ENCODE results near the gene TNFAIP1.

The TNFAIP1 gene

DNA sequence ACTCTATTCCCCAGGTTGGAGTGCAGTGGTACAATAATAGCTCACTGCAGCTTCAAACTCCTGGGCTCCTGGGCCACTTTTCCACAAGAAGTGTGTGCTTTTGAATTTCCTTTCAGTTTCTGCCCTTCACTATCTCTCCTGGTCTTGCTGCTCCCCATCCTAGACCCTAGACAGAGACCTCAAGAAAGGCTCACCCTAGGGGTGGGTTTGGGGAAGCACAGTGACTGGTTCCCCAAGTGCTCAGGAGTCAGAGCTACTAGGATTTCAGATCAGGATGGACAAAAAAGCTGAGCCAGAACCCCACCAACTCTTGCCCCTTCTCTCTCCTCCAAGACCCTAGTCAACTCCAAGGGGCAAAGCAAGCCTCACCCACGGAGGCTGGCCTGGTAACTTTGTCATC lies 31.0 kb downstream of the TNFAIP1 start:
- no peak for DNase-seq (ENCODE audit: low read depth)
- no peak overlapping the region for H3K4me3 ChIP-seq (ENCODE audit: low read depth, low read length)
- TF ChIP-seq, protein P1, sequence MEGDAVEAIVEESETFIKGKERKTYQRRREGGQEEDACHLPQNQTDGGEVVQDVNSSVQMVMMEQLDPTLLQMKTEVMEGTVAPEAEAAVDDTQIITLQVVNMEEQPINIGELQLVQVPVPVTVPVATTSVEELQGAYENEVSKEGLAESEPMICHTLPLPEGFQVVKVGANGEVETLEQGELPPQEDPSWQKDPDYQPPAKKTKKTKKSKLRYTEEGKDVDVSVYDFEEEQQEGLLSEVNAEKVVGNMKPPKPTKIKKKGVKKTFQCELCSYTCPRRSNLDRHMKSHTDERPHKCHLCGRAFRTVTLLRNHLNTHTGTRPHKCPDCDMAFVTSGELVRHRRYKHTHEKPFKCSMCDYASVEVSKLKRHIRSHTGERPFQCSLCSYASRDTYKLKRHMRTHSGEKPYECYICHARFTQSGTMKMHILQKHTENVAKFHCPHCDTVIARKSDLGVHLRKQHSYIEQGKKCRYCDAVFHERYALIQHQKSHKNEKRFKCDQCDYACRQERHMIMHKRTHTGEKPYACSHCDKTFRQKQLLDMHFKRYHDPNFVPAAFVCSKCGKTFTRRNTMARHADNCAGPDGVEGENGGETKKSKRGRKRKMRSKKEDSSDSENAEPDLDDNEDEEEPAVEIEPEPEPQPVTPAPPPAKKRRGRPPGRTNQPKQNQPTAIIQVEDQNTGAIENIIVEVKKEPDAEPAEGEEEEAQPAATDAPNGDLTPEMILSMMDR (IDR thresholded peaks at IDR 0.05; ENCODE audit: control insufficient read depth, extremely low read depth, insufficient read depth): no peak

DNA sequence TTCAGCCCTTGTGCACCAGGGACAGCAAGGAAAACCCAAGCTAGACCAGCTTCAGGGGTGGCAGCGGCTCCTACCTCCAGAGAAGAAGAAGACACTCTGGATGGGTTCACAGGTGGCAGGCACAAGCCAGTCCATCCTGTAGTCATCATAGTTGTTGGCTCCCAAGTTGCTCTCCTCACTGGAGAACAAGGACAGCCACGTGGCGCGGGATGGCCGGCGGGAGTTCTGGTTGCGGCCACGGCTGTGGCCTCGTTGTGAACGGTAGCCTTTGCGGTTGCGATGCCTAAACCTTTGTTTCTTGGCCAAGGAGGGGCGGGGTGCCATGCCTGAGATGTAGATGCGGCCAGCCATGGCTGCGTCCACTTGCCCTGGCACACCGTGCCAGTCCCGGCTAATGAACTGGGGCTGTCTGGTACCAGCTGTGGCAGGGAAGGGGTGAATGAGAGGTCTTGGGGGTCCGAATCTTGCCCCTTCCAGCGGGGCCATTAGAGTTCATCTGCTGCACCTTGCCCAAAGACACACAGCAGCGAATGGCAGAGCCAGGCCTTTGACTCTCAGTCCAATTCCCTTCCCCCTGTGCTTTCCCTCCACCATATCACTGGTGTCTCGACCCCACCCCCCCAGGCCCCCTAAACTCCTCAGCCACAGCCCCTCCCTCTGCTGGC lies 32.2 kb downstream of the TNFAIP1 start:
- TF ChIP-seq, protein P1 (IDR thresholded peaks at IDR 0.05; ENCODE audit: control insufficient read depth, extremely low read depth, insufficient read depth): no peak
- no peak overlapping the region for H3K4me3 ChIP-seq (ENCODE audit: low read depth, low read length)
- no peak for DNase-seq (ENCODE audit: low read depth)

DNA sequence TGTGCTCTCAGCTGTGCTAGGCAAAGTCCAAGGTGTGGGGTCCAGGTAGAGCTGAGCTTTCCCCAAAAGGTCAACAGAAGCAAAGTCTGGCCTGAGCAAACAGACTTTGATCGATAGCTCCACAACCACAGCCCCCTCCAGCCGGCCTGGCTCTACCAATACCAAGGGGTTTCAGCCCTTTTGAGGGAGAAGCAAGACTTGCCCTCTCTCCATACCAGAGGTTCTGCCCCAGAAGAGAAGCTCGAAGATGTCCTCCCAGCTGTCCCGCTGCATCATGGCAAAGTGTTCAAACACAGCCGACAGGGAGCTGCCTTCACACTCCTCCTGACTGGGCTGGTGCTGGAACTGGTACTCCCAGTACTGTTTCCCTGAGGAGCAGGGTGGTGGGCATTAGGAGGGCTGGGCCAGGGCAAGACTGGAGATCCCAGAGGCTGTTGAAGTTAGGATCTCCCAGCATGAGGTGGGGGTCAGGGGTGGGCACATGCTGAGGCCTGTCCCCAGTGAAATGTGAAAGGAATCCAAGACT lies 32.8 kb downstream of the TNFAIP1 start:
- no peak for DNase-seq (ENCODE audit: low read depth)
- TF ChIP-seq, protein P1 (IDR thresholded peaks at IDR 0.05; ENCODE audit: control insufficient read depth, extremely low read depth, insufficient read depth): no peak
- no peak overlapping the region for H3K4me3 ChIP-seq (ENCODE audit: low read depth, low read length)

DNA sequence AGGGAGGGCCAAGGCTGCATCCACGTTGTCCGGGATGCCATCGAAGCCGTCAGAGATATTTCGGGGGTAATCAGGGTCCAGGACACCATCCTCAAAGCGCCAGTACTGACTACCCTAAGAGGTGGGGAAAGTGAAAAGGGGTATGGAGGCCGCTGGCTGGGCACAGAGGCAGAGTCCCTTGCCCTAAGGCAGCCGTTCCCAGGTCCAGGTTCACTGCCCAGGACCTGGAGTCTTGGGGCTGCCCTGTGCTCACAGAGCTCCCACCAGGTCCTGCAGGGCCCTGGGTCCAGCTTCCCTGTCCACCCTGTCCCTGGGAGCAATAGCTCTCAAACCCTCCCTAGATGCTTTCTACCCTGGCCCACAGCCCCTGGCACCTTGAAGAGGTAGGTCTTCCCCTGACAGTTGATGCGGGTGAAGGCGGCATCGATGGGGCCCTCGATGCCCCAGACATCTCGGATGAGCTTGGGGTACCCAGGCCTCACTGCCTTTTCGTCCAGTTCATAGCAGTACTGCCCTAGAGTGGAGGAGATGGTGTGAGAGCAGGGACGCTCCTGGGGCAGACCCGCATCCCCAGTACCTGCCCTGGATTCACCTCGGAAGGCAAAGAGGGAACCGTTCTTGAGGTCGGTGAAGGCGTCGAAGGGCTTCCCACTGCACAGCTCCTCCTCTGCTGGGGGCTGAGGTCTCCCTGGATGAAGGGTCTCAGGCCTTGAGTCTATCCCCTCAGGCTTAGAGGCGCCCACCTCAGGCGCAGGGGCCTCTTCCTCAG lies 33.5 kb downstream of the TNFAIP1 start:
- no peak overlapping the region for H3K4me3 ChIP-seq (ENCODE audit: low read depth, low read length)
- no peak for DNase-seq (ENCODE audit: low read depth)
- TF ChIP-seq, protein P1 (IDR thresholded peaks at IDR 0.05; ENCODE audit: control insufficient read depth, extremely low read depth, insufficient read depth): no peak

DNA sequence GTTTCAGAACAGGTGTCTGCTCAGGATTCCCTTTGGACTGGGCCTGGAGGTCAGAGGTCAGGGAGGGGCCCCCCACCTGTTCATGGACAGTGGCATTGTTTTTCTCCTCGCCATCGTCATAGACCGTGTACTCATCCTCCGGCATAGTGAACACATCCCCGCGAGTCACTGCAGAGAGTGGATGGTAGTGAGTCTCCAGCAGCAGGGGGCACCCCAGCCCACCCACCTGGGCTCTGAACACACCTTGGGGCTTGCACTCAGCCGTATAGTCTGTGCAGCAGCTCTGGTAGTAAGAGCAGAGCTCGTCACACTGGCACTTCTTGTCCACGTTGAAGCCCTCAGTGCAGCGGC lies 34.1 kb downstream of the TNFAIP1 start:
- no peak for DNase-seq (ENCODE audit: low read depth)
- TF ChIP-seq, protein P1 (IDR thresholded peaks at IDR 0.05; ENCODE audit: control insufficient read depth, extremely low read depth, insufficient read depth): no peak
- H3K4me3 ChIP-seq (ENCODE audit: low read depth, low read length): no peak overlapping the region

DNA sequence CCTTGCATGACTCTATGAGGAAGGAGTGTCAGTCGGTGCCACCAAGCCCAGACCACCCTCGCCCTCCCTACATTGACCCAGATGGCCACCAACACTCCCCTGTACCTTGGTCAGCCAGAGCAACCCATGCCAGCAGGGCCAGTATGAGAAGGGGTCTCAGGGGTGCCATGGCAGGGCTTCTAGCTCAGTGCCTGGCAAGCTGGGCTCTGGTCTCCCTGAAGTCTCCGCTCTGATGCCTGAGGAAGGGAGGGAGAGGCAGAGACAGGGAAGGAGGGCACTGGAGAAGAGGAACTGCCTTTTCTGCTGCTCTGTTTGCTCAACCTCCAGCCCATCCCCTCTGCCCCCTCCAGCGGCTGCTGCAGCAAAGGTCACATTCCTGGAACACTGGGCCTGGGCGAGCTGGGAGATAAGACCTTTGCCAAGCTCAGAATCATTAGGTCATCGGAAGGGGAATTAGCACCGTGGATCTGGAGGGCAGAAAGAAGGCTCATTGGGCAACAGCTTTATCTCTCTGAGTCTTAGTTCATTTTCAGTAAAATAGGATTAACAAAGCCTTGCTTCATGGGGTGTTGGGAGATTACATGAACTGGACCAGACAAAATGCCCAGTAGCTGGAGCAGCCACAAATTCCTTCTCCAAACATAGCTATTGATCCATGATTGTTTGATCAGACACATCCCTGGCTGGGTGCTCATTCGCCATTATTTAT lies 34.6 kb downstream of the TNFAIP1 start, which contains the start of gene VTN:
TSS of gene VTN (minus strand) at position 273 of the 709 bp plus-strand sequence. CDS start at position 169, 104 bp downstream.
- no peak for DNase-seq (ENCODE audit: low read depth)
- TF ChIP-seq, protein P1 (IDR thresholded peaks at IDR 0.05; ENCODE audit: control insufficient read depth, extremely low read depth, insufficient read depth): no peak
- H3K4me3 ChIP-seq (ENCODE audit: low read depth, low read length): no peak within 1 kb of the TSS

Data from LNCaP clone FGC (cell line).